ENCODE data around the gene RACGAP1.

DNA sequence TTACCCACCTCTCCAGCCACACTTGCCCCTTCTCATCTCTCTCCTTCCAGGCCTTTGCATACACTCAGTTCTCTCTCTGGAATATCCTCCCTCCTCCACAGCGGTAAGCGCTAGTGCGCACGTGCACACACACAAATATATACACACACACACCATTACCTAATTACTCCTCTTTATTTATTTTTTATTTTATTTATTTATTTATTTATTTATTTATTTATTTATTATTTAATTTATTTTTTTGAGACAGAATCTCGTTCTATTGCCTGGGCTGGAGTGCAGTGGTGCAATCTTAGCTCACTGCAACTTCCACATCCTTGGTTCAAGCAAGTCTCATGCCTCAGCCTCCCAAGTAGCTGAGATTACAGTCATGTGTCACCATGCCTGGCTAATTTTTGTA lies 43.8 kb upstream of the RACGAP1 start:
- TF ChIP-seq, protein P1, sequence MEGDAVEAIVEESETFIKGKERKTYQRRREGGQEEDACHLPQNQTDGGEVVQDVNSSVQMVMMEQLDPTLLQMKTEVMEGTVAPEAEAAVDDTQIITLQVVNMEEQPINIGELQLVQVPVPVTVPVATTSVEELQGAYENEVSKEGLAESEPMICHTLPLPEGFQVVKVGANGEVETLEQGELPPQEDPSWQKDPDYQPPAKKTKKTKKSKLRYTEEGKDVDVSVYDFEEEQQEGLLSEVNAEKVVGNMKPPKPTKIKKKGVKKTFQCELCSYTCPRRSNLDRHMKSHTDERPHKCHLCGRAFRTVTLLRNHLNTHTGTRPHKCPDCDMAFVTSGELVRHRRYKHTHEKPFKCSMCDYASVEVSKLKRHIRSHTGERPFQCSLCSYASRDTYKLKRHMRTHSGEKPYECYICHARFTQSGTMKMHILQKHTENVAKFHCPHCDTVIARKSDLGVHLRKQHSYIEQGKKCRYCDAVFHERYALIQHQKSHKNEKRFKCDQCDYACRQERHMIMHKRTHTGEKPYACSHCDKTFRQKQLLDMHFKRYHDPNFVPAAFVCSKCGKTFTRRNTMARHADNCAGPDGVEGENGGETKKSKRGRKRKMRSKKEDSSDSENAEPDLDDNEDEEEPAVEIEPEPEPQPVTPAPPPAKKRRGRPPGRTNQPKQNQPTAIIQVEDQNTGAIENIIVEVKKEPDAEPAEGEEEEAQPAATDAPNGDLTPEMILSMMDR (IDR thresholded peaks at IDR 0.05; ENCODE audit: poor library complexity, severe bottlenecking): no peak
- TF ChIP-seq EZH2 (IDR thresholded peaks at IDR 0.05; ENCODE audit: borderline replicate concordance, insufficient read depth, low read length, poor library complexity, severe bottlenecking) (no peak), MXI1 (conservative IDR thresholded peaks at IDR 0.05; ENCODE audit: poor library complexity, severe bottlenecking) (no peak)

Measured in neural cell (in vitro differentiated cells).